Epithelial cell of proximal tubule (primary cell): ENCODE measurements around the gene TNFRSF21. TPM values are rescaled to one million over a fixed set of nuclear protein-coding genes. Genes with fewer than 3 reads are reported as not detected.

Source experiments
- DNase-seq: peaks from one replicate; pipeline ENCODE4 v3.0.0-alpha.2; 2011; ENCODE audit warnings: low read depth
- H3K4me3 ChIP-seq: 2 replicates; pipeline ENCODE4 v1.5.1; 2011; ENCODE audit warnings: low read depth, mild to moderate bottlenecking, low read length
- CTCF ChIP-seq: conservative IDR thresholded peaks from 2 replicates; pipeline ENCODE4 v1.5.1; 2012; ENCODE audit warnings: low read depth, mild to moderate bottlenecking, low read length
- total RNA-seq: library from RNA; depleted of rRNA; stranded (reverse); fragments of >200 nt; gene quantifications from 2 replicates; pipeline ENCODE4 v1.2.3, GENCODE V29; 2015

Gene TNFRSF21
- total RNA-seq, 1 donor from 2014 or later: 61.3 TPM

- H3K4me3 ChIP-seq: no peak overlapping the region
- no peak for TF ChIP-seq CTCF
- no peak for DNase-seq
These were observed 7.7 kb downstream of the TNFRSF21 start for GRCh38 chr6:47302043-47302442.

GRCh38 chr6:47301441-47301840 is 8.3 kb downstream of the TNFRSF21 start:
- no peak for TF ChIP-seq CTCF
- H3K4me3 ChIP-seq: no peak overlapping the region
- no peak for DNase-seq

GRCh38 chr6:47300417-47300816 is 9.3 kb downstream of the TNFRSF21 start:
- no peak overlapping the region for H3K4me3 ChIP-seq
- DNase-seq: no peak
- TF ChIP-seq CTCF: no peak

- H3K4me3 ChIP-seq: no peak overlapping the region
- no peak for DNase-seq
- no peak for TF ChIP-seq CTCF
These were observed 9.7 kb downstream of the TNFRSF21 start for GRCh38 chr6:47299965-47300364.

- TF ChIP-seq CTCF: no peak
- no peak for DNase-seq
These were observed 11.2 kb downstream of the TNFRSF21 start for GRCh38 chr6:47298475-47298874.

GRCh38 chr6:47294990-47295389 is 14.7 kb downstream of the TNFRSF21 start:
- no peak overlapping the region for H3K4me3 ChIP-seq
- no peak for TF ChIP-seq CTCF
- DNase-seq: no peak

More at GRCh38 chr6:47298475-47298874, 11.2 kb downstream of the TNFRSF21 start:
- no peak overlapping the region for H3K4me3 ChIP-seq

GRCh38 chr6:47292944-47293343 is 16.8 kb downstream of the TNFRSF21 start:
- DNase-seq: no peak
- no peak for TF ChIP-seq CTCF
- no peak overlapping the region for H3K4me3 ChIP-seq
